Measurements from ENCODE around the gene MALRD1. TPM values are rescaled to one million over a fixed set of nuclear protein-coding genes. Genes with fewer than 3 reads are reported as not detected.

Gene MALRD1
- total and polyA plus RNA-seq, 2 experiments from 2014 or later: 17.8 to 52.6 TPM

DNA sequence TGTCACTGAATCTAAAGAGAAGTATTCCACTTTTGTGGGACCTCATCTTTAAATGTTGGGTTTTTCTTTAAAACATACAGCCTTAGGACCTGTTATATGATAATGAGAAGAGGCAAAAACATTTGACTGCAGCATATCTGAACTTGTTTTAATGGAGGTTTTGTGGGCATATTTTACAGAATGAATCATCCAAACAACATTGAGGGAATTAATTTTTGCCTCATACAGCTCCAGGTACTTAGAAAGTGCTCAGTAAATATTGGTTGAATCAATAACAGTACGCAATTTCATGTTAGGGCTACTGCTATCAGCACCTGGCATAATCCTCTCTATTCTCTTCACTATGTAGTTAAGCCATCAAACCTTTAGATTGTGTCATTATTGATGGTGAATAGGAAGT is 115.9 kb downstream of the MALRD1 start:
- DNase-seq (ENCODE audit: low spot score): no peak
- no peaks in the 10 kb centered on the region for H4K20me1 ChIP-seq (ENCODE audit: insufficient read depth, poor library complexity, severe bottlenecking)

DNA sequence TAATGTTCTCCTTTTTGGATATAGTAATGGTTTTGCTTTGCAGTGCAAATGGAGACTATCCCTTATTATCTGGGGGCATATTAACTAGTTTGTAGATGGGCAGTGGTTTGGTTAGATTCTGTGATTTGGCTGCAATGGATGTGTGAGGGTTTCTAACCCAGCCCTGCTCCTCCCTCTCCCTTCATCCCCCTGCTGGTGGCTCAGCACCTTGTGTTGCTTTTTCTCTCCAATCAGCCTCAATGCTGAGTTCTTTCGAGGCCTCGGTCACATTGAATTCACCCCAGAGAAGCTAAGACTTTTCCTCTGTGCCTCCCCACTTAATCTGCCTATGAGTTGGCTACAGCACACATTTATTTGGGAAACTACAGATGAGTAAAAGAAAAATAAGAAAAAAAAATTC is 120.0 kb downstream of the MALRD1 start:
- 63% methylated on average over 2 of the region's 2 CpGs for WGBS (ENCODE audit: low lambda C conversion rate, missing lambda C conversion rate)
- no peaks in the 10 kb centered on the region for H3K36me3 ChIP-seq (replicated peaks; ENCODE audit: insufficient read depth, low read depth)

More for the DNA sequence above, 115.9 kb downstream of the MALRD1 start:
- Histone ChIP-seq H3K36me3 (replicated peaks; ENCODE audit: insufficient read depth, low read depth) (no peaks in the 10 kb centered on the region), H2AFZ (no peak overlapping the region), H3K27ac (no peak overlapping the region), H3K9me3 (ENCODE audit: low read depth) (no peaks in the 10 kb centered on the region), H3K27me3 (no peaks in the 10 kb centered on the region), H3K4me2 (no peak overlapping the region), H3K79me2 (no peaks in the 10 kb centered on the region), H3K4me1 (ENCODE audit: insufficient read depth) (peaks cover 5% of the 10 kb centered on the region), H3K4me3 (no peak overlapping the region), H3K9me2 (replicated peaks; ENCODE audit: insufficient read depth) (no peaks in the 10 kb centered on the region)
- 70% methylated on average over 1 of the region's 1 CpG for WGBS (ENCODE audit: low lambda C conversion rate, missing lambda C conversion rate)
- TF ChIP-seq, protein P1, sequence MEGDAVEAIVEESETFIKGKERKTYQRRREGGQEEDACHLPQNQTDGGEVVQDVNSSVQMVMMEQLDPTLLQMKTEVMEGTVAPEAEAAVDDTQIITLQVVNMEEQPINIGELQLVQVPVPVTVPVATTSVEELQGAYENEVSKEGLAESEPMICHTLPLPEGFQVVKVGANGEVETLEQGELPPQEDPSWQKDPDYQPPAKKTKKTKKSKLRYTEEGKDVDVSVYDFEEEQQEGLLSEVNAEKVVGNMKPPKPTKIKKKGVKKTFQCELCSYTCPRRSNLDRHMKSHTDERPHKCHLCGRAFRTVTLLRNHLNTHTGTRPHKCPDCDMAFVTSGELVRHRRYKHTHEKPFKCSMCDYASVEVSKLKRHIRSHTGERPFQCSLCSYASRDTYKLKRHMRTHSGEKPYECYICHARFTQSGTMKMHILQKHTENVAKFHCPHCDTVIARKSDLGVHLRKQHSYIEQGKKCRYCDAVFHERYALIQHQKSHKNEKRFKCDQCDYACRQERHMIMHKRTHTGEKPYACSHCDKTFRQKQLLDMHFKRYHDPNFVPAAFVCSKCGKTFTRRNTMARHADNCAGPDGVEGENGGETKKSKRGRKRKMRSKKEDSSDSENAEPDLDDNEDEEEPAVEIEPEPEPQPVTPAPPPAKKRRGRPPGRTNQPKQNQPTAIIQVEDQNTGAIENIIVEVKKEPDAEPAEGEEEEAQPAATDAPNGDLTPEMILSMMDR (IDR thresholded peaks at IDR 0.05; ENCODE audit: poor library complexity): no peak

DNA sequence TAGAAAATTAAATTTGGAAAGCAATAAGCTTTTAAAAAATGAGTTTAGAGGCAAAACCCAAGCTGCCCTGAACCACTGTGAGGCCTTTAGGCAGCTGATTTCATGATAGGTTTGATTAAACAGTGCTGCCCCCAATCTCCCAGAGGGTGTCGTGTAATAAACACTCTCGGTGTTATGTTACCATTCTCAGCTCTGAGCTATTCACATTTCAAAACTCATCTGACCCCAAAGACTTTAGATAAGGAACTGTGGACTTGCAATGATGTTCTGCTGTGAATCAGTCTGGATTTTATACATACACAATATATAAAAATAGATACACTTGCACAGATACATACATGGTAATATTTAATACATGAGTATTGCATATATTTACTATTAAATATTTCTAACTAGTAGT is 120.4 kb downstream of the MALRD1 start:
- H3K9me3 ChIP-seq (ENCODE audit: low read depth): no peaks in the 10 kb centered on the region
- H3K4me2 ChIP-seq: no peak overlapping the region
- H4K20me1 ChIP-seq (ENCODE audit: insufficient read depth, poor library complexity, severe bottlenecking): no peaks in the 10 kb centered on the region
- no peaks in the 10 kb centered on the region for H3K36me3 ChIP-seq (replicated peaks; ENCODE audit: insufficient read depth, low read depth)
- TF ChIP-seq, protein P1 (IDR thresholded peaks at IDR 0.05; ENCODE audit: poor library complexity): no peak
- no peak for TF ChIP-seq EZH2 (IDR thresholded peaks at IDR 0.05; ENCODE audit: borderline replicate concordance)
- no peak for TF ChIP-seq EZH2phosphoT487 (IDR thresholded peaks at IDR 0.05; ENCODE audit: low read depth, severe bottlenecking, unreplicated experiment)
- H2AFZ ChIP-seq: no peak overlapping the region
- H3K4me3 ChIP-seq: no peak overlapping the region
- H3K27ac ChIP-seq: no peak overlapping the region
- H3K9me2 ChIP-seq (replicated peaks; ENCODE audit: insufficient read depth): no peaks in the 10 kb centered on the region
- H3K4me1 ChIP-seq (ENCODE audit: insufficient read depth): peaks cover 5% of the 10 kb centered on the region
- H3K79me2 ChIP-seq: no peaks in the 10 kb centered on the region
- H3K27me3 ChIP-seq: no peaks in the 10 kb centered on the region
- WGBS (ENCODE audit: low lambda C conversion rate, missing lambda C conversion rate): 66% methylated on average over 2 of the region's 2 CpGs
- DNase-seq (ENCODE audit: low spot score): no peak

More for the DNA sequence above, 120.0 kb downstream of the MALRD1 start:
- TF ChIP-seq, protein P1 (IDR thresholded peaks at IDR 0.05; ENCODE audit: poor library complexity): peak; percentile 19
- no peak for TF ChIP-seq EZH2 (IDR thresholded peaks at IDR 0.05; ENCODE audit: borderline replicate concordance)
- Histone ChIP-seq H3K9me3 (ENCODE audit: low read depth) (no peaks in the 10 kb centered on the region), H2AFZ (no peak overlapping the region), H3K79me2 (no peaks in the 10 kb centered on the region), H3K4me2 (no peak overlapping the region), H3K27me3 (no peaks in the 10 kb centered on the region), H3K4me1 (ENCODE audit: insufficient read depth) (peaks cover 5% of the 10 kb centered on the region), H3K4me3 (no peak overlapping the region), H3K27ac (no peak overlapping the region), H4K20me1 (ENCODE audit: insufficient read depth, poor library complexity, severe bottlenecking) (no peaks in the 10 kb centered on the region), H3K9me2 (replicated peaks; ENCODE audit: insufficient read depth) (no peaks in the 10 kb centered on the region)
- no peak for DNase-seq (ENCODE audit: low spot score)

DNA sequence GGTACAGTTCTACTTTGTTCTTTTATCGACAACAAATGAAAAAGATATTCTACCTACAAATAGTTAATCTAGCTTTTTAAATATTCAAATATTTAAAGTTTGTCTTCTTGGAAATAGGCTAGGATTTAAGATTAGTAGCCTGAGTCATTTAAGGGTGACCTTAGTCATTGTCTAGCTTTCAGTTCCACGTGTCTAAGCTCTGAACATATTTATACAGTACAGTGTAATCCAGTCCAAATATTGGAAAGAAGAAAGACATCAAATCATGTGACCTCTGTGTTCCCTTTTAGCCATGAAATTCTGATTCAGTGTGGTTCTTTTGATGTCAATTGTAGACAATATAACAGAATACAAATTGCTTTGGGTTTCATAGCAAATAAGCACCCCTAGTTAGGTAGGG is 121.1 kb downstream of the MALRD1 start:
- no peak overlapping the region for H2AFZ ChIP-seq
- no peaks in the 10 kb centered on the region for H3K27me3 ChIP-seq
- no peak for DNase-seq (ENCODE audit: low spot score)

More for the DNA sequence above, 121.1 kb downstream of the MALRD1 start:
- WGBS (ENCODE audit: low lambda C conversion rate, missing lambda C conversion rate): 60% methylated on average over 2 of the region's 2 CpGs
- peaks cover 5% of the 10 kb centered on the region for H3K4me1 ChIP-seq (ENCODE audit: insufficient read depth)
- H3K9me3 ChIP-seq (ENCODE audit: low read depth): no peaks in the 10 kb centered on the region
- TF ChIP-seq, protein P1 (IDR thresholded peaks at IDR 0.05; ENCODE audit: poor library complexity): no peak
- TF ChIP-seq EZH2 (IDR thresholded peaks at IDR 0.05; ENCODE audit: borderline replicate concordance) (no peak), EZH2phosphoT487 (IDR thresholded peaks at IDR 0.05; ENCODE audit: low read depth, severe bottlenecking, unreplicated experiment) (no peak)
- no peaks in the 10 kb centered on the region for H3K36me3 ChIP-seq (replicated peaks; ENCODE audit: insufficient read depth, low read depth)
- no peaks in the 10 kb centered on the region for H3K79me2 ChIP-seq
- no peak overlapping the region for H3K4me2 ChIP-seq
- no peak overlapping the region for H3K27ac ChIP-seq
- H4K20me1 ChIP-seq (ENCODE audit: insufficient read depth, poor library complexity, severe bottlenecking): no peaks in the 10 kb centered on the region
- no peaks in the 10 kb centered on the region for H3K9me2 ChIP-seq (replicated peaks; ENCODE audit: insufficient read depth)
- H3K4me3 ChIP-seq: no peak overlapping the region
